Putamen (tissue), 1 donor: ENCODE results near the gene DPPA2.
"Not testable (repeated sequence)": the region's sequence is repeated elsewhere in the genome, so short reads cannot be mapped to it uniquely, and the experiment has no call there.

Experiments
- DNase-seq: peaks from one replicate; pipeline ENCODE4 v3.0.0-alpha.2; 2016; ENCODE audit warnings: low spot score

The DPPA2 gene

GRCh38 chr3:109316162-109316730 lies at the start of gene DPPA2:
DPPA2 (minus strand) TSS chr3:109316517; CDS start chr3:109314542, 1,975 bp downstream.
- DNase-seq: no peak

GRCh38 chr3:109364088-109364487 lies 47.8 kb upstream of the DPPA2 start:
- no peak for DNase-seq

GRCh38 chr3:109363634-109364033 lies 47.3 kb upstream of the DPPA2 start:
- DNase-seq: no peak

GRCh38 chr3:109362823-109363222 lies 46.5 kb upstream of the DPPA2 start:
- DNase-seq: no peak

GRCh38 chr3:109358809-109359208 lies 42.5 kb upstream of the DPPA2 start:
- DNase-seq: not testable (repeated sequence)

GRCh38 chr3:109356442-109357155 lies 40.3 kb upstream of the DPPA2 start:
- no peak for DNase-seq

GRCh38 chr3:109355625-109356441 lies 39.5 kb upstream of the DPPA2 start:
- no peak for DNase-seq

- DNase-seq: no peak
Measured at GRCh38 chr3:109353057-109353456, 36.7 kb upstream of the DPPA2 start.

- DNase-seq: no peak
Measured at GRCh38 chr3:109351231-109351630, 34.9 kb upstream of the DPPA2 start.

- no peak for DNase-seq
Measured at GRCh38 chr3:109346770-109347295, 30.5 kb upstream of the DPPA2 start.

- no peak for DNase-seq
Measured at GRCh38 chr3:109346099-109346498, 29.8 kb upstream of the DPPA2 start.

- DNase-seq: no peak
Measured at GRCh38 chr3:109339714-109340648, 23.7 kb upstream of the DPPA2 start.

GRCh38 chr3:109339197-109339596 lies 22.9 kb upstream of the DPPA2 start:
- DNase-seq: no peak

- DNase-seq: no peak
Measured at GRCh38 chr3:109338322-109338721, 22.0 kb upstream of the DPPA2 start.

- DNase-seq: no peak
Measured at GRCh38 chr3:109337393-109337792, 21.1 kb upstream of the DPPA2 start, which contains the start of gene DPPA4. DPPA4 (minus strand) TSS chr3:109337546; CDS start chr3:109337517, 29 bp downstream.

- no peak for DNase-seq
Measured at GRCh38 chr3:109336291-109336861, 20.1 kb upstream of the DPPA2 start.

- no peak for DNase-seq
Measured at GRCh38 chr3:109334572-109334971, 18.3 kb upstream of the DPPA2 start.

- no peak for DNase-seq
Measured at GRCh38 chr3:109331692-109332091, 15.4 kb upstream of the DPPA2 start.

GRCh38 chr3:109330405-109330804 lies 14.1 kb upstream of the DPPA2 start:
- DNase-seq: no peak

GRCh38 chr3:109328202-109328601 lies 11.9 kb upstream of the DPPA2 start:
- DNase-seq: no peak

- DNase-seq: no peak
Measured at GRCh38 chr3:109325657-109326056, 9.3 kb upstream of the DPPA2 start.
